Astrocyte of the spinal cord (primary cell): ENCODE results near the gene MDM4.
"Not testable (repeated sequence)": the region's sequence is repeated elsewhere in the genome, so short reads cannot be mapped to it uniquely, and the experiment has no call there.

Experiments
- DNase-seq: peaks from one replicate; pipeline ENCODE4 v3.0.0; 2011; ENCODE audit warnings: low read depth, low spot score
- H3K4me3 ChIP-seq: 2 replicates; pipeline ENCODE4 v1.5.1; 2011; ENCODE audit warnings: low read depth, mild to moderate bottlenecking, low read length, moderate library complexity
- CTCF ChIP-seq: IDR thresholded peaks from 2 replicates; pipeline ENCODE4 v1.5.1; 2012; ENCODE audit warnings: low read depth, mild to moderate bottlenecking, low read length, inconsistent platforms
- in situ Hi-C: cut with HindIII; loops from 2 replicates; pipeline ENCODE4 v1.10.0; 2017; ENCODE audit warnings: low sequenced_read_pairs

MDM4 gene

GRCh38 chr1:204513117-204513716 lies 3.0 kb upstream of the MDM4 start:
- no peak for TF ChIP-seq CTCF
- in situ Hi-C loops, result no loop called here
- no peak overlapping the region for H3K4me3 ChIP-seq
- no peak for DNase-seq

GRCh38 chr1:204514828-204515227 lies 1.4 kb upstream of the MDM4 start:
- TF ChIP-seq CTCF, result no peak
- in situ Hi-C loops, result no loop called here

GRCh38 chr1:204517382-204517781 lies 1.2 kb downstream of the MDM4 start:
- H3K4me3 ChIP-seq, result peak overlapping the region; percentile 70
- in situ Hi-C loops, DNase-seq: not testable (repeated sequence)

More at GRCh38 chr1:204514828-204515227, 1.4 kb upstream of the MDM4 start:
- no peak overlapping the region for H3K4me3 ChIP-seq
- DNase-seq, result no peak

GRCh38 chr1:204520834-204521709 lies 4.9 kb downstream of the MDM4 start:
- peak; percentile 74 for DNase-seq
- in situ Hi-C loops, result no loop called here
- TF ChIP-seq CTCF, result no peak
- H3K4me3 ChIP-seq, result no peak overlapping the region

- DNase-seq, in situ Hi-C loops, H3K4me3 ChIP-seq: not testable (repeated sequence)
Measured at GRCh38 chr1:204521941-204522521, 5.8 kb downstream of the MDM4 start.

GRCh38 chr1:204523605-204524215 lies 7.5 kb downstream of the MDM4 start:
- no peak for TF ChIP-seq CTCF
- no peak overlapping the region for H3K4me3 ChIP-seq
- no peak for DNase-seq
- in situ Hi-C loops, result no loop called here

GRCh38 chr1:204524986-204525385 lies 8.8 kb downstream of the MDM4 start:
- in situ Hi-C loops, result no loop called here
- TF ChIP-seq CTCF, result no peak
- H3K4me3 ChIP-seq, result no peak overlapping the region
- DNase-seq, result no peak
